ENCODE data around the gene PDZD4. TPM values are rescaled to one million over a fixed set of nuclear protein-coding genes. Genes with fewer than 3 reads are reported as not detected.

Gene PDZD4
- total and polyA plus RNA-seq, 8 donors = 2.1 to 11.1 (median 5.2) TPM

DNA sequence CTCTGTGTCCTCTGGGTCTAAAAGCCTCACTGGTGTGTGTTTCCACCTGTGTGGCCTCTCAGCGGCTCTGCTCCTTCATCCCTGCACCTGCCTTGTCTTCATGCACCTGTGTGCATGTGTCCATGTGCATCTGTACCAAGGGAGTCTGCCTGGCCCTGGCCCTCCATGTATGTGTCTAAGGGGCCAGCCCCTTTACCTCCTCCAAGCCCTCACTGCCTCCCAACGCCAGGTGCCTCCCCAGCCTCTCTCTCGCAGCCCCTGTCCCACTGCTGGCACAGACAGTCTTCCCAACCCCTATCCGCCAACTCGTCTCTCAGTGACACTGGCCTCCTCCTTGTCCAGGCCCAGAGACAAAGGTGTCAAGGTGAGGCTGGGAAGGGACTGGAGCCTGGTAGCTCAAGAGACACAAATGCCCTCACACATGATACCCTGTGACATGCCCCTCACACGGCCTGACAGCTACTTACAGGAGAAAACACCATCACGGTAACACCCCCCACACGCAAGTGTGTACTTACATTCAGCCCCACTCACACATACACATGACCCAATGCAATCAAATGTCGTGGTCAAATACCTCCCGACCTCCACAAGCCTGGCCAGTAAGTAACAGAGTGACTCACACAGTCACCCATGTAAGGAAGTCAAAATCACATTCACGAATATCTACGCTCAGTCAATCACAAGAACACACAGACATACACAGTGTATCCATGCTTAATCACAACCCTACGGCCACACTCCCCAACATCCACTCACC lies 44.2 kb upstream of the PDZD4 start:
- no peak for TF ChIP-seq EP300 (IDR thresholded peaks at IDR 0.05)
- no peak for DNase-seq
- H3K4me1 ChIP-seq = no peaks in the 10 kb centered on the region
- no peak overlapping the region for H3K27ac ChIP-seq
- 71 to 84% (median 82%) methylated on average over 12 to 13 of the region's 13 CpGs for WGBS, 5 donors
- intact Hi-C loops (cut with DNase I; ENCODE audit: low total_unique reads) = no loop called here
- no peaks in the 10 kb centered on the region for H3K9me3 ChIP-seq
- H3K36me3 ChIP-seq = no peaks in the 10 kb centered on the region
- no peak overlapping the region for H3K4me3 ChIP-seq
- peaks cover 0 to 71% (median 45%) of the 10 kb centered on the region in 3 donors for H3K27me3 ChIP-seq

DNA sequence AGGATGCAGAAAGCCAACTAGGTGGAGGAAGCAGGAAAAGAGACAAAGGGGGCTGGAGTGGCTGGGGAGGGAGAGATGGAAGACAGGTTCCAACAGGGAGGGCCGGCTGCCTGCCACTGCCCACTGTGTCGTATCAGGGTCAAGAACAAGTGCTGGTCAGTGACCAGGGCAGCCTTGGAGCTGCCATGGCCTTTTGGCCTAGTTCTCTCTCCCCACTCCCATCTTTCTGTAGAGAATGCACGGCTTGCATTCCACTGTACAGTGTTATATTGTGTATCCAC lies 43.7 kb upstream of the PDZD4 start:
- DNase-seq = no peak
- H3K9me3 ChIP-seq = no peaks in the 10 kb centered on the region
- no peak overlapping the region for H3K27ac ChIP-seq
- H3K4me3 ChIP-seq = no peak overlapping the region
- WGBS, 5 donors = 33 to 62% (median 48%) methylated on average over 3 of the region's 3 CpGs
- TF ChIP-seq POLR2AphosphoS5 (IDR thresholded peaks at IDR 0.05) (no peak), EP300 (IDR thresholded peaks at IDR 0.05) (no peak), POLR2A (IDR thresholded peaks at IDR 0.05) (no peak)
- TF ChIP-seq, protein P1, sequence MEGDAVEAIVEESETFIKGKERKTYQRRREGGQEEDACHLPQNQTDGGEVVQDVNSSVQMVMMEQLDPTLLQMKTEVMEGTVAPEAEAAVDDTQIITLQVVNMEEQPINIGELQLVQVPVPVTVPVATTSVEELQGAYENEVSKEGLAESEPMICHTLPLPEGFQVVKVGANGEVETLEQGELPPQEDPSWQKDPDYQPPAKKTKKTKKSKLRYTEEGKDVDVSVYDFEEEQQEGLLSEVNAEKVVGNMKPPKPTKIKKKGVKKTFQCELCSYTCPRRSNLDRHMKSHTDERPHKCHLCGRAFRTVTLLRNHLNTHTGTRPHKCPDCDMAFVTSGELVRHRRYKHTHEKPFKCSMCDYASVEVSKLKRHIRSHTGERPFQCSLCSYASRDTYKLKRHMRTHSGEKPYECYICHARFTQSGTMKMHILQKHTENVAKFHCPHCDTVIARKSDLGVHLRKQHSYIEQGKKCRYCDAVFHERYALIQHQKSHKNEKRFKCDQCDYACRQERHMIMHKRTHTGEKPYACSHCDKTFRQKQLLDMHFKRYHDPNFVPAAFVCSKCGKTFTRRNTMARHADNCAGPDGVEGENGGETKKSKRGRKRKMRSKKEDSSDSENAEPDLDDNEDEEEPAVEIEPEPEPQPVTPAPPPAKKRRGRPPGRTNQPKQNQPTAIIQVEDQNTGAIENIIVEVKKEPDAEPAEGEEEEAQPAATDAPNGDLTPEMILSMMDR (IDR thresholded peaks at IDR 0.05) = no peak
- no peaks in the 10 kb centered on the region for H3K36me3 ChIP-seq
- peaks cover 0 to 66% (median 40%) of the 10 kb centered on the region in 3 donors for H3K27me3 ChIP-seq
- intact Hi-C loops (cut with DNase I; ENCODE audit: low total_unique reads) = no loop called here
- no peaks in the 10 kb centered on the region for H3K4me1 ChIP-seq

DNA sequence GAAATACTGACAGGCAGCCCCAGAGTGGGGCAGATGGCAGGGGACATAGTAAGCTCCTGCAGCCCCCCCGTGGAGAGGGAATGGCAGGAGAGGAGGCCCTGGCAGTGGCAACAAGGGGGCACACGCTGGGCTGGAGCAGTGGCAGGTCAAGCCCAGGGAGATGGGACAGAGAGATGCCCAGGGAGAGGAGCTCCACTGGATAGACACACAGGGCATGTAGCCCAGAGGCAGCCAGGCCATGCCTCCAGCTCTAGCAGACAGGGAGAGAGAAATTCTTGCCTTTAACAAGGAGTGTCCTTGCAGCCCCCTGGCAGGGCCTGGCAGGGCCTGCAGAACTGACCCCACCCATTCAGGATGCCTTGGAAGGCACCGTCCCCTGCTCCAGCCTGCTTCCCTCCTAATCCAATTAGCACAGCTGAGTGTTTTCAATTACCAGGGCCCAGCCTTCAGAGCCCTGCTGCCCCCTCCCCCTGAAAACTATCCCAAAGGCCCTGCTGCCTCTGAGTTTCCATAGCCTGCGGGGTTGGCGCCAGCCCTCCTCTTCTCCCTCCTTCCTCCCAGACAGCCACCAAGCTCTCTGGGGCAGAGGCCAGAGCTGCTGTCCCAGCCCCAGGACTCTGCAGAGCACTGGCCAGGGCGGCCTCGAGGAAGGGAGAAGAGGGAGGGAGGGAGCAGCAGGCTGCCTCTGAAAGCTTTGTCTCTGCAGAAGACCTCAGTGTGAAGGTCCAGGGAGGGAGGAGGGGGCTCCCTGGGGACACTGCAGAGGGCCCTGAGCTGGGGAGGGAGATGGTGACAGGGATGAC lies 43.1 kb upstream of the PDZD4 start:
- DNase-seq = peak in 1 of 2 donors; percentile 48
- Histone ChIP-seq H3K36me3 (no peaks in the 10 kb centered on the region), H3K9me3 (no peaks in the 10 kb centered on the region), H3K4me3 (no peak overlapping the region), H3K27ac (no peak overlapping the region), H3K27me3 (peaks cover 0 to 60% (median 35%) of the 10 kb centered on the region in 3 donors), H3K4me1 (no peaks in the 10 kb centered on the region)
- WGBS, 5 donors = 21 to 30% (median 25%) methylated on average over 5 to 7 of the region's 7 CpGs
- intact Hi-C loops (cut with DNase I; ENCODE audit: low total_unique reads) = no loop called here
- TF ChIP-seq POLR2AphosphoS5 (IDR thresholded peaks at IDR 0.05) = no peak
- TF ChIP-seq POLR2A (IDR thresholded peaks at IDR 0.05) = no peak
- TF ChIP-seq, protein P1 (IDR thresholded peaks at IDR 0.05) = no peak
- no peak for TF ChIP-seq EP300 (IDR thresholded peaks at IDR 0.05)

DNA sequence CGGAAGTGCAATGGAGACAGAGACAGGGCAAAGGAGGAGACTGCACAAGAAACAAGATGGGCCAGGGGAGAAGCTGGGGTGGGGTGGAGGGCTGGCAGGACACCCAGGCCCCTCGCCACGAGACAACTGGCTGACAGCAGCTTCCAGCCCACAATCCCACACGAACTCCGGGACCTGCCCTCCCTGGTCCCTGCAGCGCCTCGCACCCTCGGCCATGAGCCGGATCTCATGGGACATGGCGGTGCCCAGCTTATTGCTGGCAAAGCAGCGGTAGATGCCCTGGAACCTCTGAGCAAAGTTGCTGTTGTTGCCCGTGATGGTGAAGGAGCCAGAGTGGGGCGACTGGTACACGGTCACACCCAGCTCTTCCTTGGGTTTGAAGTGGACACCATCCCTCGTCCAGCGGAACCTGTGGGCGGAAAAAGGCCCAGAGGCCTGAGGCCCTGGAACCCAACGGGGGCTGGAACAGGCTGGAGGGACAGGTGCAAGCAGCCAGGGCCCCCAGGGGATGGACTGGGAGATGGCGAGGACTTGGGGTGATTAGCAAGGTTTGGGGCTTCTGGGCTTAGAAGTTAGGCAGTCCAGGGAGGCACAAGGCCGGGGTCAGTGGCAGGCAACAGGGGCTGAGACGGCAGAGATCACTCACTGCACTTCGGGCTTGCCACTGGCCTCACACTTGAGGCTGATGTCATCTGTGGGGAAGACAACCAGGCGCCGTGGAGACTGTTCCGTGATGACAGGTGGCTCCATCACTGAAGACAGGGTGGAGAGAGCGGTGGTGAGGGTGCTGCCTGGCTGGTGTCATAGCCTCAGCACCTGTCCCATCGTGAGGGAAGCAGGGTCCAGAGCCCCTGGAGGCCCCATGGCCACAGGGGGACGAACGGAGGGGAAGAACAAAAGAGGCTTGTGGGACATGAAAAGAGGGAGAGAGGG lies 41.9 kb upstream of the PDZD4 start:
- no peaks in the 10 kb centered on the region for H3K9me3 ChIP-seq
- no peak for DNase-seq
- H3K4me1 ChIP-seq = no peaks in the 10 kb centered on the region
- H3K36me3 ChIP-seq = no peaks in the 10 kb centered on the region
- WGBS, 5 donors = 55 to 76% (median 74%) methylated on average over 9 to 29 of the region's 29 CpGs
- H3K27me3 ChIP-seq = peaks cover 0 to 54% (median 25%) of the 10 kb centered on the region in 3 donors
- TF ChIP-seq POLR2A (IDR thresholded peaks at IDR 0.05) = no peak
- TF ChIP-seq, protein P1 (IDR thresholded peaks at IDR 0.05) = no peak
- TF ChIP-seq EP300 (IDR thresholded peaks at IDR 0.05) = no peak
- TF ChIP-seq POLR2AphosphoS5 (IDR thresholded peaks at IDR 0.05) = no peak
- H3K4me3 ChIP-seq = no peak overlapping the region
- intact Hi-C loops (cut with DNase I; ENCODE audit: low total_unique reads) = no loop called here
- H3K27ac ChIP-seq = no peak overlapping the region

Measured in stomach (tissue), 9 donors.